Muscle layer of colon (tissue), 2 donors: ENCODE data around the gene SUV39H1.

Experiments
- H3K27ac ChIP-seq: one replicate; pipeline ENCODE4 v1.7.0; 2013; ENCODE audit warnings: low read depth, mild to moderate bottlenecking, low read length, moderate library complexity
- H3K27me3 ChIP-seq, 2 donors: one replicate each; pipeline ENCODE4 v1.7.0; 2013; ENCODE audit warnings: low read length in 2 of 2, mild to moderate bottlenecking in 2 of 2; ENCODE audit not compliant: insufficient read depth in 2 of 2, control insufficient read depth in 1 of 2
- H3K36me3 ChIP-seq: one replicate; pipeline ENCODE4 v1.7.0; 2013; ENCODE audit warnings: mild to moderate bottlenecking, low read length; ENCODE audit not compliant: insufficient read depth
- H3K4me1 ChIP-seq: one replicate; pipeline ENCODE4 v1.7.0; 2013; ENCODE audit warnings: mild to moderate bottlenecking, low read length; ENCODE audit not compliant: insufficient read depth
- H3K4me3 ChIP-seq, 2 donors: one replicate each; pipeline ENCODE4 v1.7.0; 2013; ENCODE audit warnings: low read length in 2 of 2, low read depth in 1 of 2, mild to moderate bottlenecking in 1 of 2, moderate library complexity in 1 of 2
- H3K9ac ChIP-seq: one replicate; pipeline ENCODE4 v1.7.0; 2013; ENCODE audit warnings: low read length
- H3K9me3 ChIP-seq: one replicate; pipeline ENCODE4 v1.7.0; 2013; ENCODE audit warnings: mild to moderate bottlenecking, low read length
- donor health status: abdominal sarcoma.
- donor health status: Adenocarcinoma of cecum.

Gene SUV39H1

GRCh38 chrX:48749182-48749581 is 52.6 kb downstream of the SUV39H1 start:
- no peak overlapping the region for H3K4me3 ChIP-seq
- no peak overlapping the region for H3K9ac ChIP-seq
- no peak overlapping the region for H3K27ac ChIP-seq
- no peaks in the 10 kb centered on the region for H3K4me1 ChIP-seq
- H3K27me3 ChIP-seq, result no peaks in the 10 kb centered on the region
- H3K9me3 ChIP-seq, result no peaks in the 10 kb centered on the region
- H3K36me3 ChIP-seq, result no peaks in the 10 kb centered on the region

DNA sequence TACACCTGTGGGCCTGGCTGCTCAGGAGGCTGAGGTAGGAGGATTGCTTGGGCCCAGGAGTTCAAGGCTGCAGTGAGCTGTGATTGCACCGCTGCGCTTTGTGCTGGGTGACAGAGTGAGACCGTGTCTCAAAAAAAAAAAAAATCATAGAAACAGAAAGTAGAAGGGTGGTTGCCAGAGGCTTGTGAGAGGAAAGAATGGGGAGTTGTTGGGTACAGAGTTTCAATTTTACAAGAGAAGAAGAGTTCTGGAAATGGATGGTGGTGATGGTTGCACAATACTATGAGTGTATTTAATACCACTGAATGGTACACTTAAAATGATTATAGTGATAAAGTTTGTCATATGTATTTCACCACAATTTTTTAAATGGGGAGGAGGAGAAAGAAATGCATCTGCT is 54.8 kb downstream of the SUV39H1 start:
- Histone ChIP-seq H3K4me3 (no peak overlapping the region), H3K9me3 (no peaks in the 10 kb centered on the region), H3K27ac (no peak overlapping the region), H3K27me3 (no peaks in the 10 kb centered on the region), H3K36me3 (no peaks in the 10 kb centered on the region), H3K9ac (no peak overlapping the region), H3K4me1 (no peaks in the 10 kb centered on the region)

DNA sequence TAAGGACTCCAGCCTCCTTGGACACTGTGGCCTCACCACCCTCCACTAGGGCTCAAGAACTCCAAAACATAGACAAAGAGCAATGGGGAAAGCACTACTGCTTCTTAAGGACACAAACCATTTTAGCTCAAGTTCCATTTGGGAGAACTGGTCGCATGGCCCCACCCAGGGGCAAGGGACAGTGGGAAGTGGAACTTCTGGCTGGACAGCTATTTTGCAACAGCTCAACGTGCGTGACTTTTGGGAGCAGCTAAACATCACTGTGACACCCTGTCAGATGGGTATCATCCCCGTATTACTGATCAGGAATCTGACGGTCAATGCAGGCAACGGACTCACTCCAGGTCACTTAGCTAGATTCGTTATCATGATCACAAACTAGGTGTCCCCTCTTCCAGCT is 56.0 kb downstream of the SUV39H1 start:
- Histone ChIP-seq H3K9ac (no peak overlapping the region), H3K4me1 (no peaks in the 10 kb centered on the region), H3K9me3 (no peaks in the 10 kb centered on the region), H3K4me3 (no peak overlapping the region), H3K36me3 (no peaks in the 10 kb centered on the region), H3K27me3 (no peaks in the 10 kb centered on the region), H3K27ac (no peak overlapping the region)

- H3K4me1 ChIP-seq, result no peaks in the 10 kb centered on the region
- H3K27ac ChIP-seq, result no peak overlapping the region
- no peaks in the 10 kb centered on the region for H3K27me3 ChIP-seq
- H3K36me3 ChIP-seq, result no peaks in the 10 kb centered on the region
- no peak overlapping the region for H3K9ac ChIP-seq
- H3K9me3 ChIP-seq, result no peaks in the 10 kb centered on the region
- H3K4me3 ChIP-seq, result no peak overlapping the region
Measured at GRCh38 chrX:48753708-48754228, 57.2 kb downstream of the SUV39H1 start.

DNA sequence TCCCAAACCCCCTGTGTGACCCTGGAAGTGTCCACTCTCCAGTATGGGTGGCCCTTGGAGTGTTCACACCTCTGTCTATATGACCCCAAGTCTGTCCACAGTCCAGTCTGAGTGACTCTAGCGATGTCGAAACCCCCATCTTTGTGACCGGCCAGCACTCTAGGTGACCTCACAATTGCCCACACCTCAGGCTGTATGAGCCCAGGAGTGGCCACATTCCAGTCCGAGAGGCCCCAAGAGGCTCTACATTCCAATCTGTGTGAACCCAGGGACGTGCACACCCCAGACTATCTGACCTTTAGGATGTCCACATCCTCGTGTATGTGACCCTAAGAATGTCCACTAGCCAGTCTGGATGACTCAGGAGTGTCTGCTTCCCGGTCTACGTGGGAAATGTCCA is 57.7 kb downstream of the SUV39H1 start:
- Histone ChIP-seq H3K4me1 (no peaks in the 10 kb centered on the region), H3K9me3 (no peaks in the 10 kb centered on the region), H3K9ac (no peak overlapping the region), H3K36me3 (no peaks in the 10 kb centered on the region), H3K27ac (no peak overlapping the region), H3K27me3 (no peaks in the 10 kb centered on the region), H3K4me3 (no peak overlapping the region)
